Breast epithelium (tissue), 4 donors: ENCODE measurements around the gene RUVBL2. TPM values are rescaled to one million over a fixed set of nuclear protein-coding genes. Genes with fewer than 3 reads are reported as not detected.
"Not testable (repeated sequence)": the region's sequence is repeated elsewhere in the genome, so short reads cannot be mapped to it uniquely, and the experiment has no call there.

Source experiments
- DNase-seq, 2 donors: peaks; one replicate each; pipeline ENCODE4 v3.0.0-alpha.2; 2019; ENCODE audit warnings: low spot score in 2 of 2
- H3K27ac ChIP-seq, 2 donors: fragments of 200-600 bp; sonication (generic) in 1 of 2; one replicate each; pipeline ENCODE4 v1.5.1; 2016 to 2019; ENCODE audit warnings: mild to moderate bottlenecking in 1 of 2
- H3K27me3 ChIP-seq, 2 donors: fragments of 200-600 bp; sonication (generic) in 1 of 2; one replicate each; pipeline versions ENCODE4 v1.5.1 to v1.6.0; 2017 to 2019; ENCODE audit warnings: control low read depth in 1 of 2, mild to moderate bottlenecking in 1 of 2
- H3K36me3 ChIP-seq: fragments of 200-600 bp; one replicate; pipeline ENCODE4 v1.5.1; 2019
- H3K4me1 ChIP-seq, 2 donors: fragments of 200-600 bp; sonication (generic); one replicate each; pipeline ENCODE4 v1.5.1; 2016 to 2019; ENCODE audit warnings: control low read depth in 1 of 2
- H3K4me3 ChIP-seq, 3 donors: fragments of 200-600 bp; sonication (generic); 1 replicate in 2 of 3; 2 replicates in 1 of 3; pipeline ENCODE4 v1.5.1; 2016 to 2019; ENCODE audit warnings: mild to moderate bottlenecking in 3 of 3, moderate library complexity in 2 of 3
- H3K9me3 ChIP-seq, 2 donors: fragments of 200-600 bp; sonication (generic) in 1 of 2; one replicate each; pipeline ENCODE4 v1.5.1; 2016 to 2019; ENCODE audit warnings: control low read depth in 1 of 2
- POLR2A ChIP-seq: fragments of 450-650 bp; IDR thresholded peaks from one replicate; pipeline ENCODE4 v1.6.1; 2016; ENCODE audit warnings: antibody characterized with exemption, mild to moderate bottlenecking, moderate library complexity
- POLR2AphosphoS5 ChIP-seq, 3 donors: sonication (generic); formaldehyde crosslinking; IDR thresholded peaks; one replicate each; pipeline ENCODE4 v1.6.1; 2017; ENCODE audit warnings: antibody characterized with exemption in 3 of 3
- intact Hi-C: fragments of 100-400 bp; cut with DNase I; formaldehyde crosslinking; loops from one replicate; pipeline ENCODE4 v1.15.1; 2023; ENCODE audit warnings: low total_unique reads
- total RNA-seq, 3 donors: library from RNA; depleted of rRNA; stranded (reverse); fragments of >200 nt; gene quantifications; one replicate each; pipeline ENCODE4 v1.1.0, GENCODE V29; 2016
- TF ChIP-seq, protein P1 (sequence below), 3 donors: fragments of 450-650 bp; IDR thresholded peaks; one replicate each; pipeline ENCODE4 v1.5.1; 2016 to 2017; ENCODE audit warnings: antibody characterized with exemption in 3 of 3, mild to moderate bottlenecking in 3 of 3, moderate library complexity in 3 of 3

RUVBL2 gene
- total RNA-seq, 3 donors from 2014 or later, result 74.1 to 104 (median 84.0) TPM

DNA sequence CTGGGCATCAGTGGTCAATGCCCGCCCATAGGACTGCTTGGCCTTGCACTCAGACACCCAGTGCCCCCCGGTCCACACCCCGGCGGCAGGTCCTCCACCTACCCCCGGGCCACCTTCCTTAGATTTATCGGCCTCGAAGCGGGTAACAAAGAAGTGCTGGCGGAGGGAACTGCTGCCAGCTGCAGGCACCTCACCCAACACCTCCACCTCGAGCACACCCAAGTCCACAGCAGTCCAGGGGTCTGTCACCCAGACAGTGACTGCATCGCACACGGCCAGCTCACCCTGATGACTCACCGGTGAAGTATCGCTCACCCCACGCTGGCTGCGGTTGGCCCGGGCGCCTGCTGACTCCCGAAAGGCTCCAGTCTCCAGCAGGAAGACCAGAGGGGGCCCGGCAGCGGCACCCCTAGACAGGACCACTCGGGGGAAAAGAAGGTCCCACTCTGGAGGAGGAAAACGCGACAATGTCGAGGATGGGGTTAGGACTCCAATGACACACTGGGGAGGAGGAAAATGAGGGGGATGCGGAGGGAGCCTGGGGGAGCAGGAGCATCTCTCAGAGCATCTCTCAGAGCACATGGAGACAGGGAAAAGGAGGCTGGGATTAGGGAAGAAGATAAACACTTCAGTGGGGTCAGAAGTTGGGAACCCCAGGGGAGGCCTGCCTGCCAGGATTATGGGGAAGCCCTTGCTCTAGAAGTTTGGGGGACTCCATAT is 45.0 kb downstream of the RUVBL2 start:
- H3K9me3 ChIP-seq, H3K27me3 ChIP-seq, H3K4me1 ChIP-seq, H3K36me3 ChIP-seq, DNase-seq, intact Hi-C loops, H3K4me3 ChIP-seq, H3K27ac ChIP-seq: not testable (repeated sequence)

GRCh38 chr19:49039736-49040135 is 46.0 kb downstream of the RUVBL2 start:
- H3K9me3 ChIP-seq, H3K27me3 ChIP-seq, intact Hi-C loops, DNase-seq, H3K36me3 ChIP-seq, H3K4me1 ChIP-seq, H3K4me3 ChIP-seq, H3K27ac ChIP-seq: not testable (repeated sequence)

GRCh38 chr19:49042177-49042576 is 48.5 kb downstream of the RUVBL2 start:
- H3K9me3 ChIP-seq, result no peaks in the 10 kb centered on the region
- no peaks in the 10 kb centered on the region for H3K27me3 ChIP-seq
- TF ChIP-seq, protein P1, sequence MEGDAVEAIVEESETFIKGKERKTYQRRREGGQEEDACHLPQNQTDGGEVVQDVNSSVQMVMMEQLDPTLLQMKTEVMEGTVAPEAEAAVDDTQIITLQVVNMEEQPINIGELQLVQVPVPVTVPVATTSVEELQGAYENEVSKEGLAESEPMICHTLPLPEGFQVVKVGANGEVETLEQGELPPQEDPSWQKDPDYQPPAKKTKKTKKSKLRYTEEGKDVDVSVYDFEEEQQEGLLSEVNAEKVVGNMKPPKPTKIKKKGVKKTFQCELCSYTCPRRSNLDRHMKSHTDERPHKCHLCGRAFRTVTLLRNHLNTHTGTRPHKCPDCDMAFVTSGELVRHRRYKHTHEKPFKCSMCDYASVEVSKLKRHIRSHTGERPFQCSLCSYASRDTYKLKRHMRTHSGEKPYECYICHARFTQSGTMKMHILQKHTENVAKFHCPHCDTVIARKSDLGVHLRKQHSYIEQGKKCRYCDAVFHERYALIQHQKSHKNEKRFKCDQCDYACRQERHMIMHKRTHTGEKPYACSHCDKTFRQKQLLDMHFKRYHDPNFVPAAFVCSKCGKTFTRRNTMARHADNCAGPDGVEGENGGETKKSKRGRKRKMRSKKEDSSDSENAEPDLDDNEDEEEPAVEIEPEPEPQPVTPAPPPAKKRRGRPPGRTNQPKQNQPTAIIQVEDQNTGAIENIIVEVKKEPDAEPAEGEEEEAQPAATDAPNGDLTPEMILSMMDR (IDR thresholded peaks at IDR 0.05), result no peak
- TF ChIP-seq POLR2AphosphoS5 (IDR thresholded peaks at IDR 0.05), result no peak
- no peak for TF ChIP-seq POLR2A
- no peaks in the 10 kb centered on the region for H3K4me1 ChIP-seq
- DNase-seq, result no peak
- H3K4me3 ChIP-seq, result no peak overlapping the region
- intact Hi-C loops, result no loop called here
- H3K27ac ChIP-seq, result no peak overlapping the region
- no peaks in the 10 kb centered on the region for H3K36me3 ChIP-seq

- H3K9me3 ChIP-seq, H3K4me3 ChIP-seq, H3K4me1 ChIP-seq, H3K27me3 ChIP-seq, H3K27ac ChIP-seq, intact Hi-C loops, DNase-seq, H3K36me3 ChIP-seq: not testable (repeated sequence)
These were observed 49.0 kb downstream of the RUVBL2 start for GRCh38 chr19:49042666-49043065.

DNA sequence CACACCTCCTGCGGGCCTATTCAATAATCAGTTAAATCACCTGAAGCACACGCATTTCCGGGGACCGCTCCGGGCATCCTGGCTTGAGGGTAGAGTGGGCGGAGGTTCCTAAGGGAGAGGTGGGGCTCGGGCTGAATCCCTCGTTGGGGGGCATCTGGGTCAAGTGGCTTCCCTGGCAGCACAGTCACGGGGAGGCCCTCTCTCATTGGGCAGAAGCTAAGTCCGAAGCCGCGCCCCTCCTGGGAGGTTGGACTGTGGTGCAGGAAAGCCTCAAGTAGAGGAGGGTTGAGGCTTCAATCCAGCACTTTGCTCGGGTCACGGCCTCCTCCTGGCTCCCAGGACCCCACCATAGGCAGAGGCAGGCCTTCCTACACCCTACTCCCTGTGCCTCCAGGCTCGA is 49.9 kb downstream of the RUVBL2 start, which contains the start of gene CGB5:
CGB5 (plus strand) TSS at position 301 of the 400 bp plus-strand sequence. CDS start 362 bp downstream, outside the sequence.
- H3K9me3 ChIP-seq, H3K36me3 ChIP-seq, H3K4me3 ChIP-seq, H3K27me3 ChIP-seq, H3K4me1 ChIP-seq, H3K27ac ChIP-seq, intact Hi-C loops, DNase-seq: not testable (repeated sequence)

GRCh38 chr19:49049011-49049410 is 55.3 kb downstream of the RUVBL2 start, which contains the start of gene CGB8:
CGB8 (minus strand) TSS chr19:49049111; CDS start chr19:49048739, 372 bp downstream.
- H3K27ac ChIP-seq, DNase-seq, H3K36me3 ChIP-seq, H3K27me3 ChIP-seq, intact Hi-C loops, H3K4me3 ChIP-seq, H3K4me1 ChIP-seq, H3K9me3 ChIP-seq: not testable (repeated sequence)

DNA sequence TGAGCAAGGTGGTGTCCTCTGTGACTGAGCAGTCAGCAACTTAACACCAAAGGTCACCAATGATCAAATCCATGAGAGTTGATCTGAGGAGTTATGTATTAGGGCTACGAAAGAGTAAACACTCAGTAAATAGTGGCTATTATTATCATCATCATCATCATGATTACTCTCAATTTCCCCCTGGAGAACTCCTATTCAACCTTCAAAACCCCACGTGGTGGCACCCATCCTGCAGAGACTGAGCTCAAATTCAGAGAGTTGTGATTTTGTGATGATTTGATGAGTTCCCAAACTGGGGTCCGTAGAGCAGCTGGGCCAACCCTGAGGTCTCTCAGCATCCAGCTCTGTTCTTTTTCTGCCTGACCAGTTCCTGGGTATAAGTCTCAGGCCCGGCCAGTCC is 56.1 kb downstream of the RUVBL2 start:
- H3K4me1 ChIP-seq, DNase-seq, H3K27me3 ChIP-seq, H3K4me3 ChIP-seq, intact Hi-C loops, H3K27ac ChIP-seq, H3K36me3 ChIP-seq, H3K9me3 ChIP-seq: not testable (repeated sequence)

GRCh38 chr19:49050376-49051033 is 56.8 kb downstream of the RUVBL2 start:
- intact Hi-C loops, result not testable (repeated sequence)

More at GRCh38 chr19:49050376-49051033, 56.8 kb downstream of the RUVBL2 start:
- H3K36me3 ChIP-seq, H3K4me1 ChIP-seq, H3K4me3 ChIP-seq, DNase-seq, H3K27me3 ChIP-seq, H3K27ac ChIP-seq, H3K9me3 ChIP-seq: not testable (repeated sequence)
